Esophagus mucosa (tissue), 1 donor: Measurements from ENCODE around the gene EBF4. TPM values are rescaled to one million over a fixed set of nuclear protein-coding genes. Genes with fewer than 3 reads are reported as not detected.
"Not testable (repeated sequence)": the region's sequence is repeated elsewhere in the genome, so short reads cannot be mapped to it uniquely, and the experiment has no call there.

Source experiments
- ATAC-seq: fragments of 200-7000 bp; cut with Tn5 transposase; one replicate; pipeline ENCODE4 v1.9.1; 2020
- total RNA-seq: library from RNA; stranded (reverse); gene quantifications from one replicate; pipeline ENCODE4 v1.2.4, GENCODE V29; 2023
- donor health status: DM: yes; HTN: yes; CAD: no.

The EBF4 gene
- total RNA-seq, 1 donor from 2014 or later, result 1.7 TPM

DNA sequence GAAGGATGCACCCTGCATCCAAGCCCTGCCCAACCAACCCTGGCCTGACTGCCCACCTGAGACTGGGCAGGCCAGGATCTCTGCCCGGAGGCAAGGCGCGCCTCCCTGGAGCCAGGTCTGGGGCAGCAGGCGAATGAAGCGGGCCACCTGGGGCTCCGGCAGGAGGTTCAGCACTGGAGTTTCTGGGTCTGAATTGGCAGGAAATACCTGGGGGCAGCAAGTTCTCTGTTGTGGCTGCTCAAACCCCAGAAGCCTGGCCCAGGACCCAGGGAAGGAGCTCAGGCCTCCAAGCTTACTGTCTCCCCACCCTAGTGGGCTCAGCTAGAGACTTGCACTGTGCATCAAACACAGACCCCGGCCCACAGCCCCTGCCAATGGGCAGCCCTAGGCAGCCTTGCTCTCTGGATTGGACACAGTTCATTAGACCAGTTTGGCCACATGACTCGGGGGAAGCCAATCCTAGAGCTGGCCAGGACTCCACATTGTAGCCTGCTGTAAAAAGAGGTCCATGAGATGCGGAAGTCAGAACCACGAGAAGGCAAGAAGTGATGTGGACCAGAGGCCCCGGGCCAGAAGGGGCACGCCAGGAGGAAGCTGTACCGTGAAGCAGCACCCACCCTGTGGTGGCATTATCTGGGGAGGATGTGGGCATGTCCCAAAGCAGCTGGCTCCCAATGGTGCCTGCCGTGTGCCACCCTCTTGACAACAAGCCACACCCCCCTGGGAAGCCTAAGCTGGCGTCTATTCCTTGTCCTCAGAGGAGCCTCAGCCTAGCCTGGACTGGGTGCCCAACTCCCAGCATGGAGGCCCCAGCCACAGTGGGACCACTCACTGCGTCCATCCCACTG lies 104.8 kb downstream of the EBF4 start:
- ATAC-seq, result no peak

GRCh38 chr20:2798095-2798805 lies 105.7 kb downstream of the EBF4 start:
- ATAC-seq, result no peak

DNA sequence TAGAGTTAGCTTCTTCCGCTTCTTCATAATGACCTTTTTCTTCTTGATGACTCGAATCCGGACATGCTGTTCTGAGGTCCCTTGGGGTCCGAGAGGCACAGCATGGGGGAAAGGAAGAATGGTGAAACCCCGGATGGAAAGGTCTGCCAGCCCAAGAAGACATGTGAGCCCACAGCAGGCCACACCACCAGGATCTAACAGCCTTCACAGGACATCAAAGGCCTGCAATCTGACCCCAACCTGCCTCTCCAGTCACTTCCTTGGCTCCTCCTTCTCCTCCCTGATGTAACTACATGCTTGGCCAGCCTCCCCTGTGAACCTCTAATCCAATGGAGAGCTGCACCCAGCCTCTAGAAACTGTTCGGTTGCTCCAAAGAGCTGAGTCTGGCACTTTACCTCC lies 106.2 kb downstream of the EBF4 start:
- no peak for ATAC-seq

DNA sequence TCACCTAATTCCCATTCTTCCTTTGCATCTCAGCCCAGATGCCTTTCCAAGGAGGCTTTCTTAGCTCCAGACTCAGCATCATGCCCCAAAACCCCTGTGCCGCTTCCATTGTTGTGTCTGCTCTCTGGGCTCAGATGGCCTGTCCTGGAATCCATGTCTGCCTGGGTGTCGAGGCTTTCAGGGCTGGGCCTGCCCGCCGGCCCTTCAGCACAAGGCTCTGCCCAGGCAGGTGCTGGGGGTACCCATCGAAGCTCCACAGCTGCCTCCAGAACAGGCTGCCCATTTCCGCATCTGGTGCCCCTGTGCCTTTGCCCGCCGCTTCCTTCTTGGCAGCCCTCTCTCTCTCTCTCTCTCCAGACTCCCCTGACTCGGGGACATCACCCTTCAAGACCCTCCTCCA lies 106.7 kb downstream of the EBF4 start:
- ATAC-seq, result no peak

- peak; percentile 30 for ATAC-seq
Observed at GRCh38 chr20:2799688-2800520, 107.3 kb downstream of the EBF4 start.

GRCh38 chr20:2800521-2801285 lies 108.1 kb downstream of the EBF4 start, which contains the start of gene CPXM1:
Gene CPXM1, minus strand, starts transcription at chr20:2800627. Its CDS starts 55 bp downstream, at chr20:2800572.
- ATAC-seq, result no peak

- no peak for ATAC-seq
Observed at GRCh38 chr20:2801286-2801728, 108.7 kb downstream of the EBF4 start.

DNA sequence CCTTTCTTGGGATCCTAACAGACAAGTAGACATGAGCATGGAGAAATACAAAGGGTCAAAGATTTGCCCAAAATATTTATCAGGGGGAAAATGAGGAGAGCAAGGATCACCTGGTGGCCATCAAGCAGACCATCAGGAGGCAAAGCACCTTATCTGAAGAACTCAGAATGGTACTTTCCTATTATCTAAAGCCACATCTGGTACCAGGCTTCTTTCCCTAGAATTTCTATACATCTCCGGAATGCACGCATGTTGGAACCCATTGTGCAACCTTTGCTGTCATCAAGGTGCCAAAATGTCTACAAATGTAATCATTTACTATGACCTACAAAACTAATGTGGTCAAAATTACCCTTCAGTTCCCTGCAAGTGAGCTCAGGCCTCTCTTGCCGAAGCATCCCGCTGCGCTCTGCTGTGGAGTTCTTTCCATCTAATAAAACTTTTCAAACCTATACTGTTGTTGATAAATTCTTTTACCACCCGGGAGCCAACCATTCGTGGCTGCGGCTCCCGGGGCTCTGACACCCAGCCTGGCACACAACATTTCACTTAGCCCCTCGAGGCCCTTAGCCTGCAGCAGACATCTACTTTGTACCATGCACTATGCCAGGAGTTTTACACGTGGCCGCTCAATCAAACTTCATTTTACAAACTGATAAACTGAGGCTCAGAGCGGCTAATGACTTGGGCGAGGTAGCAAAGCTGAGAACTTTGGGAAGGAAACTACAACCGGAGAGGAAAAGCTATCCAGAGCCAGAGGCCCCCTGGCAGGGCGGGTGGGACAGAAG lies 111.7 kb downstream of the EBF4 start:
- ATAC-seq, result no peak

GRCh38 chr20:2804852-2805688 lies 112.5 kb downstream of the EBF4 start:
- ATAC-seq, result no peak

GRCh38 chr20:2805689-2806350 lies 113.2 kb downstream of the EBF4 start:
- no peak for ATAC-seq

DNA sequence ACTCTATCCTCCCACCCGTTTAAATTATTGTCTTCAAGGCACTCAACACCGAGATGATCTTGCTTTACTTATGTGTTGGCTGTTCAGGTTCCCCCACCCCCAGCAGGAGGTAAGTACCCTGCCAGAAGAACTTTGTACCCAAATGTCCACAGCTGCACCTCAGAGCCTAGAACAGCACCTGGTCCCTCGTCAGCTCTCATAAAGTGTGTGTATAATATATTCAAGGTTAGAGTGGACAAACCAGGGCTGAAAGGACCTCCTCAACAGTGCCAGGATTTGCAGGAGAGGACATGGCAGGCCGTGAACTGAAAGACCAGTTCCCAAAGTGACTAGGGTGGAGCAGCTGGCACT lies 113.7 kb downstream of the EBF4 start:
- ATAC-seq, result no peak

- no peak for ATAC-seq
Observed at GRCh38 chr20:2807019-2807418, 114.4 kb downstream of the EBF4 start.

- not testable (repeated sequence) for ATAC-seq
Observed at GRCh38 chr20:2807929-2808328, 115.3 kb downstream of the EBF4 start.

DNA sequence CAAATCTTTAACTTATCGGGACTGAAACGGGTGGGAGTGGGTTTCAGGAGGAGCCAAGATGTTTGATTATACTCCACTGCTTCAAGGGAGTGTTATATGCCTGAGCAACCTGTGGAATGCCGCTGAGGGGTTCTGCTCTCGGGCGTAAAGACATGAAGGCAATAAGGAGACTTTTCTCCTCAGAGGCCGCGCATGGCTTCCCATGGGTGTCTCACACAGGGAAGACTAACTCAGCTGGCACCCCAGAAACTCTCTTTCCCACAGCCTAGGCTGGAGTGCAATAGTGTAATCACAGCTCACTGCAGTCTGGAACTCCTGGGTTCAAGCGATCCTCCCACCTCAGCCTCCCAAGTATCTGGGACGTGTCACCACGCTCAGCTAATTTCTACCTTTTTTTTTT lies 117.1 kb downstream of the EBF4 start:
- ATAC-seq, result no peak

Other genes with a start within 250 kb of the EBF4 start
- gene SNRPB, start 222.0 kb upstream of the EBF4 start, total RNA-seq, result 177 TPM
- 7.6 TPM for gene ZNF343, start 183.9 kb upstream of the EBF4 start, total RNA-seq
- not detected for gene TMC2, start 156.2 kb upstream of the EBF4 start, total RNA-seq
- 119 TPM for gene NOP56, start 40.1 kb upstream of the EBF4 start, total RNA-seq
- gene IDH3B, start 28.6 kb upstream of the EBF4 start, total RNA-seq, result 60.7 TPM
- 2.0 TPM for gene CPXM1, start 107.8 kb downstream of the EBF4 start, total RNA-seq
- not detected for gene C20orf141, start 122.2 kb downstream of the EBF4 start, total RNA-seq
- not detected for gene TMEM239, start 123.6 kb downstream of the EBF4 start, total RNA-seq
- gene PCED1A, start 147.9 kb downstream of the EBF4 start, total RNA-seq, result 16.5 TPM
- 23.8 TPM for gene VPS16, start 148.0 kb downstream of the EBF4 start, total RNA-seq
- gene PTPRA, start 180.7 kb downstream of the EBF4 start, total RNA-seq, result 36.5 TPM